PC-9 (cell line): ENCODE data around the gene GNAL.

ENCODE experiments used
- EZH2 ChIP-seq: fragments of 200-600 bp; sonication (generic); IDR thresholded peaks from 2 replicates; pipeline ENCODE4 v1.8.0; 2017; ENCODE audit warnings: antibody characterized with exemption, low read depth
- TF ChIP-seq, protein P1 (sequence below): fragments of 200-600 bp; sonication (generic); conservative IDR thresholded peaks from 2 replicates; pipeline ENCODE4 v1.6.1; 2017; ENCODE audit warnings: mixed run types, antibody characterized with exemption, mild to moderate bottlenecking, moderate library complexity

DNA sequence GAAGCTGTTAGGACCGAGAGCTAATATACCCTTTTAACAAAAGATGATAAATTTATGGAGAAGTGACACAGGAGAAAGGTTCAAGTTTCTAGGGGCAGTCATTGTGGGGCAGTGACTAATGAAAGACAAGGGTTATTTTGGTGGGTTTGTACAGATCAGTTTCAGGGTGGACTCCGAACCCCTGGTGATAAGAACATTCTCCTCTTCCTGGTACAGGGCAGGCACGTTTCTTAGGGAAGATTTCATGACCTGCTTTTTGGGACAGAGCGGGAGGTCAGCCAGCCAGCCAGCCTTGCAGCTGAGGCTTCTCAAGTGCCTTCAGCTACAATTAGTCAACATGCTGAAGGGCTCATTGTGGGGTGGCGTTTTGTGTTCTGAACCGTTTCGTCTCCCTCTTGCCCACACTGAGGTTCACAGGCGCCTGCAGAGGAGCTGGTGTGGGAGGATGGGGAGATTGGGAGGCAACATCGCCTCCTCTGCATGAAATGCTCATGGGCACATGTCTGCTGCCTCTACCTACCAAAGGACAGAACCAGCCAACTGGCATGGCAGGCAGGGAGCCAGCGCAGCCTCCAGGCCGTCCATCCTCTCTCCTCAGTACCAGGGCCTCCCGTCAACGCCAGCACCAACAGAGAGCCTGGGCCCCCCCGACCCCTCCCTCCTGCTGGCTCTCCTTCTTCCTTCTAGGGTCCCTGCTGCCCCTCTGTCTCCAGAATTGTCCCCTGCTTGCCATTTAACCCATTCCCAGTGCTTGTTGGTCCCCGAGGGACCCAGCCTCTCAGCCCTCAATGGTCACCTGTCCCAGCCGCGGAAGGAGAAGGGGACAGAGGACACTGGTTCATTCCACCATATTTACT is 171.8 kb downstream of the GNAL start:
- TF ChIP-seq, protein P1, sequence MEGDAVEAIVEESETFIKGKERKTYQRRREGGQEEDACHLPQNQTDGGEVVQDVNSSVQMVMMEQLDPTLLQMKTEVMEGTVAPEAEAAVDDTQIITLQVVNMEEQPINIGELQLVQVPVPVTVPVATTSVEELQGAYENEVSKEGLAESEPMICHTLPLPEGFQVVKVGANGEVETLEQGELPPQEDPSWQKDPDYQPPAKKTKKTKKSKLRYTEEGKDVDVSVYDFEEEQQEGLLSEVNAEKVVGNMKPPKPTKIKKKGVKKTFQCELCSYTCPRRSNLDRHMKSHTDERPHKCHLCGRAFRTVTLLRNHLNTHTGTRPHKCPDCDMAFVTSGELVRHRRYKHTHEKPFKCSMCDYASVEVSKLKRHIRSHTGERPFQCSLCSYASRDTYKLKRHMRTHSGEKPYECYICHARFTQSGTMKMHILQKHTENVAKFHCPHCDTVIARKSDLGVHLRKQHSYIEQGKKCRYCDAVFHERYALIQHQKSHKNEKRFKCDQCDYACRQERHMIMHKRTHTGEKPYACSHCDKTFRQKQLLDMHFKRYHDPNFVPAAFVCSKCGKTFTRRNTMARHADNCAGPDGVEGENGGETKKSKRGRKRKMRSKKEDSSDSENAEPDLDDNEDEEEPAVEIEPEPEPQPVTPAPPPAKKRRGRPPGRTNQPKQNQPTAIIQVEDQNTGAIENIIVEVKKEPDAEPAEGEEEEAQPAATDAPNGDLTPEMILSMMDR: no peak
- no peak for TF ChIP-seq EZH2
